ENCODE results near the gene TSC22D1.

The TSC22D1 gene

DNA sequence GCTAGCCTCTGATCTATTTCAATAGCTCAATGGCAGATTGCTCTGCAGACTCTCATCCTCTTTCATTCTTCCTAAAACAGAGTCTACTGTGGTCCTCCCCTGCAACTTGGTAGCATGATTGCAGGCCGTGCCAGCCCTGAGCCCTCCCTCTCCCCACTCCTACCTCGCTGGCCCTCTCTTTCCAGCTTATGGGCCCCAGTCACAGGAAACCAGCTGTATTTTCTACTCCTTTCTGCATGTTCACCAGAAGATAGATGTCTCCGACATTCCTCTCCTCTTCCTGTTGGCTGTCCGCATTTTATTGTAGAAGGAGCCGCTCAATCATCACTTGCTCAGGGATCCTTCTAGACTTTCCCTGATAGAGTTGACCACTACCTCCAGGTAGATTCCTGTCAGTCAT lies 152.3 kb downstream of the TSC22D1 start:
- DNase-seq, result no peak

- no peak for DNase-seq
Observed at GRCh38 chr13:44422755-44423643, 153.1 kb downstream of the TSC22D1 start.

DNA sequence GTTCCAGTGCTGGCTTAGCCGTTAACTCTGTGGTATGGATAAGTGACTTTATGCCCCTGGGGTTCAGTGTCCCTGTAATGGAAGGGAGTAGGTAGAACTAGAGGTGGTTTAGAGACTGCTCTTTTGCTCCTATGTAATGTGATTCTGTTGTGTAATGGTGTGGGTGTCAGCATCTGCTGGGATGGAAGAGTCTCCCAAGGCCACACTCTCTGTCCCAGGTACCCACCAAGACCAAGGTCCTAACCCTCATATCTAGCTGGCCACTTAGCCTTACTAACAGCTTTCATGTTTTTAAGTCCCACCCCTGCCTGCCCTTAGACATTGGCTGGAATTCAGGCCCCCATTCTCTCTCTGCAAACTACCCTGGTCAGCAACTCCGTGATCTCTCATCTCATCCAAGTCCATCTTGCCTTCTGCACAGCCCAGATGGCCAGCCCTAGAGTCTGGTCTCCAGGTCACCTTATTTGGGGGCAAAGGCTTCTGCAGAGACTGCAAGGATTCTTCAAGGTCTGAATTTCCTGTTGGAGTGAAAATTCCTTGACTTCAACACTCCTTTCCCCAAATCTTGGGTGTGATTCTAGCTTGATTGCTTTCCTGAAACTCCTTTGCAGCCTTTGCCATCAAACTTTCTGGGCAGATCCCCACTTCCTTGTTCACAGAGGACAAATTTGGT lies 154.1 kb downstream of the TSC22D1 start:
- DNase-seq, result no peak

GRCh38 chr13:44420376-44421220 lies 155.5 kb downstream of the TSC22D1 start:
- no peak for DNase-seq

GRCh38 chr13:44417876-44418275 lies 158.3 kb downstream of the TSC22D1 start:
- DNase-seq, result no peak

DNA sequence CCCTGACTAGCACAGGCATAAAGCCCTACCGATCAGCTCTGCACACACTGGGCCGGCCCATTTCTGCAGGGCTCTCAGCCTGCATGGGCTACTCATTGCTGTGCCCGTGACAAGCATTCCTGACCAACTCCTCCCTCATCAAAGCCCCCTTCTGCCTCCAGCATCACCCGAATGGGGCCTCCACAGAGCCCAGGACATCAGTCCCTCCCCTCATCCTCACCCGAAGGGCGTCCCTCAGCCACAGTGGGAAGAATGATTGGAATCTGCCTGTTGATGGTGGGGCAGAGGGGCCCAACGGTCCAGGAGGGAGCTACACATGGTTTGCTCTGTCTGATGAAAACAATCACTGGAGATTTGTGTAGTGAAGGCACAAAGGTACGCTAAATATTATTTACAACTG lies 158.7 kb downstream of the TSC22D1 start:
- DNase-seq, result no peak

GRCh38 chr13:44416744-44417143 lies 159.4 kb downstream of the TSC22D1 start:
- no peak for DNase-seq

- no peak for DNase-seq
Observed at GRCh38 chr13:44416301-44416700, 159.8 kb downstream of the TSC22D1 start.

DNA sequence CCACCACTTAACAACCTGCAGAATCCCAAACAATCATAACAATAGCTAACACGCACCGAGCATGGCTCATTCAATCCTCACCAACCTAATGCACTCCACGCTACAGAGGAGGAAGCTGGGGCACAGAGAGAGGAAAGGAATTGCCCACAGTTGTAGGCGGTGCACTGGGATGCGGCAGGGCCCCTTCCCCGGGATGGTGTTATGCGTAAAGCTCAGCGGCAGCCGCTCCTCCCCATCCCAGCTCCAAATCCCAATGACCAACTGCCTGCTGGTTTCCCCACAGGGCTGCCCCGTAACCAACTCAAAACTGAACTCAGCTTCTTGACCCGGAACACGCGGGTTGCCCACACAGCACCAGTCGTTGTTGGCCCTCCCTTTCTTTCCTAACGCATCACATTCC lies 160.3 kb downstream of the TSC22D1 start:
- no peak for DNase-seq

GRCh38 chr13:44414716-44415115 lies 161.4 kb downstream of the TSC22D1 start:
- DNase-seq, result no peak

DNA sequence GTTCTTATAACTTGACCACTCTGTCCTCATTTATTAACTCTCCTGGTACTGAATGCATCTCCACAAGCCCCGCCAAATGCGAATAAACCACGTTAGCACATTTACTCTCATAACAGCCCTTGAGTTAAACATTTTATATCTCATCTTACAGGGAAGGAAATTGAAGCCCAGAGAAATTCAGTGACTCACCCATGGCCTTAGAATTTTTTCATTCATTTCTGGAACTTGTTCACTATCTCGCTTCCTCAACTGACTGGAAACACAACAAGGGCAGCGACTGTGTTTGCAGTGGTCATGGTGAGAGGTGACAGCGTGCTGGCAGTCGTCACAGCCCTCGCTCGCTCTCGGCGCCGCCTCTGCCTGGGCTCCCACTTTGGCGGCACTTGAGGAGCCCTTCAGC lies 163.0 kb downstream of the TSC22D1 start:
- no peak for DNase-seq

- DNase-seq, result no peak
Observed at GRCh38 chr13:44412346-44412935, 163.7 kb downstream of the TSC22D1 start.

DNA sequence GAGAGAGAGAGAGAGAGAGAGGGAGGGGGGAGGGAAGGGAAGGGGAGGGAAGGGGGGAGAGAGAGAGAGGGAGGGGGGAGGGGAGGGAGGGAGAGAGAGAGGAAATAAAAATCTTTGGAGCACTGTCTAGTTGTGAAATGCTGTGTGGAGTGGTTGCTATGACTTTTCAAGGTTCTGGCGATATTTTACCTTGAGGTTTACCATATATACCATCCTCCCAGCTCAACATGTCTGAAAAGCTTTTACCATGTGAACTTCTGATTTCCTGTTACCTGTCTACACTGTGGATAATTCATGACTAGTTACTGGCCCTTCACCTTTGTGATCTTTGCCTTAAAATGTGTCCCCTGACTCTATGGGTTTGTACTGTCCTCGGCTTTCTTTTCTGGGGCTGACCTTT lies 164.3 kb downstream of the TSC22D1 start:
- no peak for DNase-seq

- no peak for DNase-seq
Observed at GRCh38 chr13:44410328-44410859, 165.7 kb downstream of the TSC22D1 start.

DNA sequence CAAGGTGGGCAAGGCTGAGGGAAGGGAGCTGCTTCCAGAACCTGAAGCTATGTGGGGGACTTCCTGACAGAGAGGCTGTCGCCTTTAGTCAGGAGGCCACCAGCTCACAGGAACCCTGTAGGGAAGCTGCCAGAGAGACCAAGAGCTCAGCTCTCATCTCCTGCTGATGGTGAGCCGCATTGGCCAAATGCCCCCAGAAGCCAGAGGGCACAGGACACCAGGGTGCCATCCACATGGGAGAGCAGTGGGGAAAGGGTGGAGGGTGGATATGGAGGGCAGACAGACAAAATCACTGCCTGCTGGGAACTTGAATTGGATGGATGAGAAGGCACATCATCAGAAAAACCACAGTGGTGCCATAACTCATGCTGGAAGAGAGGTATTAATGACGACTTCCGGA lies 166.5 kb downstream of the TSC22D1 start:
- DNase-seq, result no peak

GRCh38 chr13:44407891-44408290 lies 168.2 kb downstream of the TSC22D1 start:
- DNase-seq, result no peak

DNA sequence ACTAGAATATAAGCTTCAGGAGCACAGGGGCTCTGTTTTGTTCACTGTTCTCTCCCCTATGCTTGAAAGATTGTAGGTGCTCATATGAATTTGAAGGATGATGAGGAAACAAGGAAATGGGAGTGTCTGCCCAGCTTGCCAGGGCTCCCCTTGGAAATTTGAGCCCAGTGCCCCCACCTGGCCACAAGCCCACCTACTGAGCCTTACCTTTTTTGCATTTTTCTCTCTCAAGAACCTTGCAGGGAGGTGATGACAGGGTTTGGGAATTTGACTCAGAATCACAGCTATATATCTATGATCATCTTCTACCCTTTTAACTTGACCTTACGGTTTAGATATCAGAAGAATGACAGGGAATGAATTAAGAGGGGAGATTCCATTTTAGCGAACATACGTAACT lies 168.8 kb downstream of the TSC22D1 start:
- DNase-seq, result no peak

GRCh38 chr13:44406617-44407016 lies 169.5 kb downstream of the TSC22D1 start:
- DNase-seq, result no peak

DNA sequence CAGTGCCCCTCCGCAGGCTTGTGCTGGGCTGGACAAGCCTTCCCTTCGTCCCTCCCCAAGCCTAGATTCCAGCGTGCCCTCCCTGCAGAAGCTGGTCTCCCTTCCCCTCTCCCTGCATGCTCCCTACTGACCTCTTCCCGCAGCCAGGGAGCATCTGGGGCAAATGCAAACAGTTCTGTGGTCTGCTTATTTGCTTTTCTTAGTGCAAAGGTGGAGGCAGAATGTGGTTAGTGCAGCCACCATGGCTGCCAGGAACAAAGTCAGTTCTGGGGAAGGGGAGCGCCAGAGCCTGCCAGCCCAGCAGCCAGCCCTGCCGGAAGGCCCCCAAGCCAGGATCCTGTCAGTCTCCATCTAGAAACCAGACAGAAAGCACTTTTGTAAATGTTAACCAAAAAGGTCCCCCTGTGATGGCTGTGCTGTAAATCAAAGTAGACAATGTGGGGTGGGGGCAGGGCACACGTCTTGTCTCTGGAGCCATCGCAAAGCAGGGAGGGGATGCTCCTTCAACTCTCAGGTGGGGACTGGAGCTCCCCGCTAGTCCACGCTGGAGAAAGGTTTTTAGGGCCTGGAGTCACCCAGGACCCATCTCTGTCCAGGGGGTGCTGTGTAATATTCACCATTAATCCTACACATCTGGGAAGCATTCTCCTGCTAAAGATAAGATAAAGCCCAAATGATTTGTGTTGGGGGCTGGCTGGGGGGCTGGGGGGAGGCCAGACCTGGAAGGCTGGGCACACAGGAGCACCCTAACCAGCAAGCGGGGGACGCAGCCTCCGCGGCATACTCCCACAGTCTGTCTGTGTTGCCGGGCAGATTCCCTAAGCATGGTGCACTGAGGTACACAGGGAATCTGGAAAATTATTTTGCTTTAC lies 171.6 kb downstream of the TSC22D1 start:
- no peak for DNase-seq

DNA sequence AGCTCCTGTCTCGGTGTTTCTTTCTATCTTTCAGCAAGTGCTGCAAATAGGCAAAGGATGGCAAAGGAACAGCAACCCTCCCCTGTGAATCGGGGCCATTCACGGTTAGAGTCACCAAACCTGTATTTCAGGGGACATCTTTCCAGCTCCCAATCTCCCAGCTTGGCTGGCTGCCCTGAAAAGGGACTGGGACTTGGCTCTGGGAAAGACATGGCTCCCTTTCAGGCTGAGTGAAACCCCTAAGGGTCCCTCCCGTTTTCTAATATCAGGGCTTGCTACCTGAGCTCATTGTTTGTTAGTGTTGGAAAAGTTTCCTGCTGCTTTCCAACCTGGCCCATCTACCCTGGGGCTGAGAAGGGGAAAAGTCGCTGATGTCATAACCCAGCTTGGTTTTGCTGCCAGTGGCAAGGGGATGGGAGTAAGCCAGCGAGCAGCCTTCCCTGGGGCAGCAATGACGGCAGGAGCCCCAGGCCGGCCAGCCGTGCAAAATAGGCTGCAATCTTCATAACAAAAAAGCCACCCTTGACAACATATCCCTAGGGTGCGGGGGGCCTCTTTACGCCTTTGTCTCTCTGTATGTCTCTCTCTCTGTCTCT lies 172.6 kb downstream of the TSC22D1 start:
- no peak for DNase-seq

- DNase-seq, result no peak
Observed at GRCh38 chr13:44402899-44403445, 173.2 kb downstream of the TSC22D1 start.
